Breast epithelium (tissue), 3 donors: ENCODE results near the gene GCNT2.

ENCODE experiments used
- CTCF ChIP-seq, 3 donors: fragments of 450-650 bp; IDR thresholded peaks; one replicate each; pipeline ENCODE4 v1.5.1; 2016 to 2017; ENCODE audit warnings: antibody characterized with exemption in 3 of 3, mild to moderate bottlenecking in 3 of 3, moderate library complexity in 3 of 3
- POLR2A ChIP-seq: fragments of 450-650 bp; IDR thresholded peaks from one replicate; pipeline ENCODE4 v1.6.1; 2016; ENCODE audit warnings: antibody characterized with exemption, mild to moderate bottlenecking, moderate library complexity

- TF ChIP-seq POLR2A = no peak
- TF ChIP-seq CTCF (IDR thresholded peaks at IDR 0.05) = no peak
These were observed 33.4 kb upstream of the GCNT2 start for GRCh38 chr6:10487668-10488327.
